Karpas-422 (cell line): Measurements from ENCODE around the gene SPATA17. TPM values are rescaled to one million over a fixed set of nuclear protein-coding genes. Genes with fewer than 3 reads are reported as not detected.

Experiments used
- DNase-seq: peaks from one replicate; pipeline ENCODE4 v3.0.0-alpha.2; 2015
- H2AFZ ChIP-seq: fragments of 200-600 bp; sonication (generic); 2 replicates; pipeline ENCODE4 v1.6.1; 2014; ENCODE audit warnings: antibody characterized with exemption, low read length, mixed read lengths
- H3K27ac ChIP-seq: fragments of 200-600 bp; sonication (generic); 2 replicates; pipeline ENCODE4 v1.5.1; 2014; ENCODE audit warnings: mild to moderate bottlenecking, low read length, moderate library complexity
- H3K27me3 ChIP-seq: fragments of 200-600 bp; sonication (generic); 2 replicates; pipeline ENCODE4 v1.6.1; 2014; ENCODE audit warnings: low read length, mixed read lengths
- H3K36me3 ChIP-seq: fragments of 200-600 bp; sonication (generic); 2 replicates; pipeline ENCODE4 v1.6.1; 2014; ENCODE audit warnings: low read length, mixed read lengths; ENCODE audit not compliant: insufficient read depth
- H3K4me1 ChIP-seq: fragments of 200-600 bp; sonication (generic); 2 replicates; pipeline ENCODE4 v1.6.1; 2014; ENCODE audit warnings: mild to moderate bottlenecking, low read length, mixed read lengths
- H3K4me2 ChIP-seq: fragments of 200-600 bp; sonication (generic); 2 replicates; pipeline ENCODE4 v1.6.1; 2014; ENCODE audit warnings: low read length, low read depth, mild to moderate bottlenecking; ENCODE audit not compliant: poor library complexity, severe bottlenecking
- H3K4me3 ChIP-seq: fragments of 200-600 bp; sonication (generic); 2 replicates; pipeline ENCODE4 v1.5.1; 2014; ENCODE audit warnings: mild to moderate bottlenecking, antibody characterized with exemption, low read length, mixed read lengths
- H3K79me2 ChIP-seq: fragments of 200-600 bp; sonication (generic); 2 replicates; pipeline ENCODE4 v1.6.1; 2014; ENCODE audit warnings: mild to moderate bottlenecking, low read length, mixed read lengths
- H3K9ac ChIP-seq: fragments of 200-600 bp; sonication (generic); 2 replicates; pipeline ENCODE4 v1.6.0; 2014; ENCODE audit warnings: low read length
- H3K9me2 ChIP-seq: fragments of 200-600 bp; sonication (generic), shearing (Covaris generic); replicated peaks from 2 replicates; pipeline ENCODE4 v1.6.0; 2014; ENCODE audit warnings: mild to moderate bottlenecking, low read length, moderate library complexity; ENCODE audit not compliant: insufficient read depth
- H3K9me3 ChIP-seq: fragments of 300-700, 200-600 bp; sonication (generic); 2 replicates; pipeline ENCODE4 v1.6.1; 2014; ENCODE audit warnings: low read length, mixed read lengths
- H4K20me1 ChIP-seq: fragments of 200-600 bp; sonication (generic); 2 replicates; pipeline ENCODE4 v1.6.1; 2014; ENCODE audit warnings: mild to moderate bottlenecking, antibody characterized with exemption, low read length, low read depth; ENCODE audit not compliant: insufficient read depth
- small RNA-seq: library from RNA; depleted of rRNA; stranded (forward); fragments of <200 nt; gene quantifications from one replicate; pipeline ENCODE3, GENCODE V24; 2014
- total RNA-seq: library from RNA; depleted of rRNA; stranded (reverse); fragments of >200 nt; shearing (Covaris generic); gene quantifications from 2 replicates; pipeline ENCODE4 v1.2.3, GENCODE V29; 2014; ENCODE audit warnings: low replicate concordance; rRNA removed

Gene SPATA17
- total RNA-seq, 1 experiment from 2014 or later: 6.6 TPM

DNA sequence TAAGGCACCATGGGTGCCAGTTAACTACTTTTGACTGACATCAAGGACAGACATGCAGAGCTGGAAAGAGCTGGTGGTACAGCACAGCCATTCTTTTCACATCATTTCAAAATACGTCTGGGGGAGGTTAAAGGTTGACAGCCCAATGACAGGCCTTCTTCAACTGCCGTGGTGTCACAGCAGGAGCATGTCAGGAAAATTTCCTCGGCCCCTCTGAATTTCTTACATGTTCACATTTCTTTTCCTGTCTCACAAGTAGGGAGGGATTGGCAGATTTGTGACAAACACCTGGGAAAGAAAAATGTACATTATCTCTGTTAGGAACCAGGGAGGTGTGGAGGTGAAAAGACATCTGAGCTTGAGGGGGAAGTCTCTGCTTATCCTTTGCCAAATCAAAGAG, 279.1 kb downstream of the SPATA17 start:
- Histone ChIP-seq H3K9ac (no peak overlapping the region), H3K27ac (no peak overlapping the region), H4K20me1 (no peaks in the 10 kb centered on the region), H3K4me3 (no peak overlapping the region), H3K9me3 (no peaks in the 10 kb centered on the region), H3K4me2 (no peak overlapping the region), H2AFZ (no peak overlapping the region), H3K27me3 (no peaks in the 10 kb centered on the region), H3K36me3 (no peaks in the 10 kb centered on the region), H3K9me2 (no peaks in the 10 kb centered on the region), H3K4me1 (no peaks in the 10 kb centered on the region), H3K79me2 (no peaks in the 10 kb centered on the region)
- no peak for DNase-seq

DNA sequence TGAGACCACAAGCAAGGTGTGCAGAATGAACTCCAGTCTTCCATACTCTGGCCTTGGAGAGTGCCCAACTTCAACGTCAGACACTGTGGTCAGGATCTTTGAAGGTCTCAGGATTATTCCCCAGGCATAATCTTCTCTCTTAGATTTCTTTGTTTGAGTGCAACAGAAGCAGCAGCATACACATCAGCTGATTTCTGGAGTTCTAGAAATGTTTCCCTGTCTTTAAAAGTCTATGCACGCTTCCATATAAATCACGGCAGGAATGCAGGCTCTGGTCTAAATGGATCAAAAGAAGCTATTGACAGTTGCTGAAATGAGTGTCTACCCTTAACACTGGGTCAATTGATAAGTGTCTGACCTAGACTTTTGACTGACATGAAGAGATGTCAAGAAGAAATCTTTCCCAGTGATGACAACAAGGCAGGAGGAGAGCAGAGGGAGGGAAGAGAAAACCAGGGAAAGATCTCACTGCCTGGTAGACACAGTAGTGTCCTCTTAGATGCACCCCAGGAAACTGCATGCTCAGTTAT, 279.7 kb downstream of the SPATA17 start:
- no peak overlapping the region for H3K27ac ChIP-seq
- H4K20me1 ChIP-seq: no peaks in the 10 kb centered on the region
- no peaks in the 10 kb centered on the region for H3K36me3 ChIP-seq
- no peaks in the 10 kb centered on the region for H3K9me3 ChIP-seq
- no peak overlapping the region for H3K9ac ChIP-seq
- no peaks in the 10 kb centered on the region for H3K79me2 ChIP-seq
- H3K4me2 ChIP-seq: no peak overlapping the region
- H3K27me3 ChIP-seq: no peaks in the 10 kb centered on the region
- no peak overlapping the region for H3K4me3 ChIP-seq
- DNase-seq: no peak
- H3K4me1 ChIP-seq: no peaks in the 10 kb centered on the region
- H2AFZ ChIP-seq: no peak overlapping the region
- H3K9me2 ChIP-seq: no peaks in the 10 kb centered on the region

DNA sequence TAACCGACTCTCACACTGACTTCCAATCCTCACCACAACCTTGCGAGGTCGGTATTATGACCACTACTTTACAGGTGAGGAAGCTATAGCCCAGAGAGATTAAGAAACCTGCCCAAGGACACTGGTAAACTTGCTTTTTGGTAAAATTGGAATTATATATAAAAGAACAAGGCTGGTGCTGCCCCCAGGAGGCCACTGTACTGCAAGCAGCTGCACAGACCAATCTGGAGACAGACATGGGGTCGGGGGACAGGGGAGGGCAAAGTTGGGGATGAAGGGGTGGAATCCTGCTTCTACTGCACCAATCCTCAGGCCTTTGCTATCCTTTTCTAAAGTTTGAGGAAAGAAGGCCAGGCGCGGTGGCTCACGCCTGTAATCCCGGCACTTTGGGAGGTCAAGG, 280.8 kb downstream of the SPATA17 start:
- no peaks in the 10 kb centered on the region for H4K20me1 ChIP-seq
- H3K36me3 ChIP-seq: no peaks in the 10 kb centered on the region
- H3K27me3 ChIP-seq: no peaks in the 10 kb centered on the region
- H3K9me2 ChIP-seq: no peaks in the 10 kb centered on the region
- peak; percentile 69 for DNase-seq
- H3K27ac ChIP-seq: no peak overlapping the region
- H2AFZ ChIP-seq: no peak overlapping the region
- no peaks in the 10 kb centered on the region for H3K4me1 ChIP-seq
- H3K9me3 ChIP-seq: no peaks in the 10 kb centered on the region
- no peaks in the 10 kb centered on the region for H3K79me2 ChIP-seq
- H3K9ac ChIP-seq: no peak overlapping the region
- no peak overlapping the region for H3K4me2 ChIP-seq
- no peak overlapping the region for H3K4me3 ChIP-seq

DNA sequence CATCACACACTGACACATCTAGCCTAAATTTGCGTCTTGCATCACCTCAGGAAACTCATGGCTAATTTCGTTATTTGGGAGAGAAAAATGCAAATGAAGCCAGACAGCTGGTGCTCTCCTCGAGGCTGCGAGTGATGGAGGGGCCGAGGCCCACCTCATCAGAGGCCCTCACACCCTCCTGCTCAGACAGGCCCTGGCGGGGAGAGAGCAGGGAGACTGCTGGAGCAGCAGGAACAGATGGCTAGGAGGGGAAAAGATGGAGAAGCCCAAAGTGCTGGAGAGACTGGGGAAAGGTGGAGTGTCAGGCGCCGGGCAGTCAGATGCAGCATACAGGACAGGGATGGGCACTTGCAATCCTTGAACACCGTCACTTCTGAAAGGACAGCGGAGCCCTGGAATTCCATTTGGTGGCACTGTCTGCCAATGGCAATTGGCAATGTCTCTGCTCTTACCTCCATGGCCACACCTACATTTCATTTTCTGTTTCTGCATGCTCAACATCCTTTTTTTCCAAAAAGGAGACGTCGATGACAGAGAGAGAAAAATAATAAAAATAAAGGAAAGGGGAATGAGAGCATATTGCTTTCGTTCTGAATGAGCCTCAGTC, 286.2 kb downstream of the SPATA17 start:
- no peak overlapping the region for H3K9ac ChIP-seq
- DNase-seq: no peak
- H3K9me3 ChIP-seq: no peaks in the 10 kb centered on the region
- H3K79me2 ChIP-seq: no peaks in the 10 kb centered on the region
- no peak overlapping the region for H3K27ac ChIP-seq
- no peak overlapping the region for H3K4me2 ChIP-seq
- H3K4me3 ChIP-seq: no peak overlapping the region
- H3K36me3 ChIP-seq: no peaks in the 10 kb centered on the region
- no peaks in the 10 kb centered on the region for H3K4me1 ChIP-seq
- H3K9me2 ChIP-seq: no peaks in the 10 kb centered on the region
- H4K20me1 ChIP-seq: no peaks in the 10 kb centered on the region
- no peaks in the 10 kb centered on the region for H3K27me3 ChIP-seq
- no peak overlapping the region for H2AFZ ChIP-seq

DNA sequence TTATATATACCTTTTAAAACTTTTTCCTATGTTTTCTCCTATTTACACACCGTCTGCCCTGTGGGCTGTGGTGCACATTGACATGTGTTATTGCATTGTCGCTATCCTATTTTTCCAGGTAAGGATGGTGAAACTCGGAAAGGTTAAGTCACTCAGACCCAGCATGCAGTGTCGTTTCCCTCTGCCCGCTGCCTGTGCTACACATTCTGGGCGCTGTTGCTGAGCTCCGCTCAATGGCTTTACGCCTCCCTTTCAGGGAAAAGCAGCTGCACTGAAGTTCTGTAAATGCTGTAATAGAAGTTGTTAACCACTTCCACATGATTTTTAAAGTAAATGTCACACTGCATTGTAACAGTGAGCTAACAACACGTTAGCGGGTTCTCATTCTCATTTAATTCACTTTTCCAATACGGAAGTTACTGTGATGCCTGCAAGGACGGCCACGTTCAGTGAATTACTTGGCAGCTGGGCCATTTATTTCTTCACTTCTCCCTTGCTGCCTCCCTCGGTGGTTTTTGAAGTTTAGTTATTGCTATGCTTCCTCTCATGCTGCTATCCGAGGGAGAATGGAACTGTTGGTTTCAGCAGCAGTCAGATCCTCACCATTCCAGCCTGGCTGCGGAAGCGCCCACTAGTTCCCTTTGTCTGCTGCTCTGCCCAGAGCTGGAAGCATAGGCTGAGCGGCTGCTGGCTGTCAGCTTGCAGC, 288.7 kb downstream of the SPATA17 start:
- no peaks in the 10 kb centered on the region for H3K36me3 ChIP-seq
- H3K4me3 ChIP-seq: no peak overlapping the region
- H3K27ac ChIP-seq: no peak overlapping the region
- H3K27me3 ChIP-seq: no peaks in the 10 kb centered on the region
- H3K79me2 ChIP-seq: no peaks in the 10 kb centered on the region
- no peak for DNase-seq
- no peak overlapping the region for H3K9ac ChIP-seq
- no peak overlapping the region for H2AFZ ChIP-seq
- H3K4me1 ChIP-seq: no peaks in the 10 kb centered on the region
- H3K4me2 ChIP-seq: no peak overlapping the region
- no peaks in the 10 kb centered on the region for H3K9me2 ChIP-seq
- H3K9me3 ChIP-seq: no peaks in the 10 kb centered on the region
- no peaks in the 10 kb centered on the region for H4K20me1 ChIP-seq

Small RNA genes within 50 kb of the gene (small RNA-seq; reads per million reads assigned to genes)
- not detected for gene UBBP2

Other genes with a start within 250 kb of the SPATA17 start
- gene GPATCH2, start 254 bp upstream of the SPATA17 start, total RNA-seq: 22.9 and 26.8 TPM in 2 replicates